ENCODE measurements around the gene IP6K3.

Gene IP6K3

GRCh38 chr6:33738879-33739278 lies 7.8 kb downstream of the IP6K3 start:
- DNase-seq = no peak

- DNase-seq = no peak
Measured at GRCh38 chr6:33738153-33738552, 8.6 kb downstream of the IP6K3 start.

- DNase-seq = no peak
Measured at GRCh38 chr6:33737267-33738026, 9.3 kb downstream of the IP6K3 start.

GRCh38 chr6:33735216-33735615 lies 11.5 kb downstream of the IP6K3 start:
- DNase-seq = no peak

- DNase-seq = no peak
Measured at GRCh38 chr6:33733709-33734007, 13.0 kb downstream of the IP6K3 start.

- peak; percentile 76 for DNase-seq
Measured at GRCh38 chr6:33732817-33733708, 13.6 kb downstream of the IP6K3 start.

- no peak for DNase-seq
Measured at GRCh38 chr6:33732385-33732784, 14.3 kb downstream of the IP6K3 start.

- DNase-seq = no peak
Measured at GRCh38 chr6:33731751-33732282, 14.9 kb downstream of the IP6K3 start.

- DNase-seq = no peak
Measured at GRCh38 chr6:33731035-33731434, 15.7 kb downstream of the IP6K3 start.

- no peak for DNase-seq
Measured at GRCh38 chr6:33730611-33731010, 16.1 kb downstream of the IP6K3 start.

GRCh38 chr6:33729059-33729458 lies 17.6 kb downstream of the IP6K3 start:
- DNase-seq = no peak

GRCh38 chr6:33728438-33728837 lies 18.3 kb downstream of the IP6K3 start:
- DNase-seq = no peak

GRCh38 chr6:33727932-33728331 lies 18.8 kb downstream of the IP6K3 start:
- no peak for DNase-seq

- no peak for DNase-seq
Measured at GRCh38 chr6:33727126-33727525, 19.6 kb downstream of the IP6K3 start.

- no peak for DNase-seq
Measured at GRCh38 chr6:33726696-33727095, 20.0 kb downstream of the IP6K3 start.

GRCh38 chr6:33725891-33726673 lies 20.6 kb downstream of the IP6K3 start:
- no peak for DNase-seq

GRCh38 chr6:33725222-33725621 lies 21.5 kb downstream of the IP6K3 start:
- DNase-seq = no peak

GRCh38 chr6:33724102-33725023 lies 22.3 kb downstream of the IP6K3 start:
- no peak for DNase-seq

- no peak for DNase-seq
Measured at GRCh38 chr6:33723371-33724085, 23.2 kb downstream of the IP6K3 start.

GRCh38 chr6:33722103-33722623 lies 24.5 kb downstream of the IP6K3 start:
- no peak for DNase-seq

GRCh38 chr6:33721508-33721907 lies 25.2 kb downstream of the IP6K3 start:
- no peak for DNase-seq

Measured in retina (tissue), 1 donor.